ENCODE results near the gene RYR2. TPM values are rescaled to one million over a fixed set of nuclear protein-coding genes. Genes with fewer than 3 reads are reported as not detected.

RYR2 gene
- total RNA-seq, 2 experiments from 2014 or later, result not detected

DNA sequence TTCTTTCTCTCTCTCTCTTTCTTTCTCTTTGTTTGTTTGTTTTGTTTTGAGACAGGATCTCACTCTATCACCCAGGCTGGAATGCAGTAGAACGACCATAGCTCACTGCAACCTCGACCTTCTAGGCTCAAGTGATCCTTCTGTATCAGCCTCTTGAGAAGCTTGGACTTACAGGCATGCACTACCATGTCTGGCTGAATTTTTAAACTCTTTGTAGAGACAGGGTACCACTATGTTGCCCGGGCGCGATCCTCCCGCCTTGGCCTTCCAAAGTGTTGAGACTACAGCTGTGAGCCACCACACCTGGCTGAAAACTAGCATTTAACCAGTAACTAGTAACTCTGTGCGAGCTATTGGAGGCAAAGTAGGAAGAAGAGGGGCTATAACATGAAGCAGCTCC is 523.3 kb downstream of the RYR2 start:
- no peak overlapping the region for H3K4me3 ChIP-seq (ENCODE audit: low read depth, low read length, poor library complexity, severe bottlenecking)
- H3K36me3 ChIP-seq (ENCODE audit: insufficient read depth, low read length), result no peaks in the 10 kb centered on the region
- ChIA-PET CTCF (ENCODE audit: unreplicated experiment) (interaction anchor here (0.6 kb wide), 1 partner anchor 22 kb away, joined by 3 read pairs; no protein-coding TSS in a partner anchor), POLR2A (no interaction called here)
- H4K20me1 ChIP-seq (ENCODE audit: insufficient read depth, low read length), result no peaks in the 10 kb centered on the region
- no peaks in the 10 kb centered on the region for H3K79me2 ChIP-seq (ENCODE audit: insufficient read depth, low read depth, low read length)
- BruUV-seq (replicated peaks), result no TSS peak
- H3K9me2 ChIP-seq (ENCODE audit: insufficient read depth, low read length), result no peaks in the 10 kb centered on the region
- no peak for DNase-seq (ENCODE audit: low spot score)
- H3K27ac ChIP-seq (ENCODE audit: low read depth, low read length, poor library complexity, severe bottlenecking), result no peak overlapping the region
- TF ChIP-seq EZH2phosphoT487 (IDR thresholded peaks at IDR 0.05; ENCODE audit: borderline replicate concordance, low read depth, low read length), result no peak
- TF ChIP-seq, protein P1, sequence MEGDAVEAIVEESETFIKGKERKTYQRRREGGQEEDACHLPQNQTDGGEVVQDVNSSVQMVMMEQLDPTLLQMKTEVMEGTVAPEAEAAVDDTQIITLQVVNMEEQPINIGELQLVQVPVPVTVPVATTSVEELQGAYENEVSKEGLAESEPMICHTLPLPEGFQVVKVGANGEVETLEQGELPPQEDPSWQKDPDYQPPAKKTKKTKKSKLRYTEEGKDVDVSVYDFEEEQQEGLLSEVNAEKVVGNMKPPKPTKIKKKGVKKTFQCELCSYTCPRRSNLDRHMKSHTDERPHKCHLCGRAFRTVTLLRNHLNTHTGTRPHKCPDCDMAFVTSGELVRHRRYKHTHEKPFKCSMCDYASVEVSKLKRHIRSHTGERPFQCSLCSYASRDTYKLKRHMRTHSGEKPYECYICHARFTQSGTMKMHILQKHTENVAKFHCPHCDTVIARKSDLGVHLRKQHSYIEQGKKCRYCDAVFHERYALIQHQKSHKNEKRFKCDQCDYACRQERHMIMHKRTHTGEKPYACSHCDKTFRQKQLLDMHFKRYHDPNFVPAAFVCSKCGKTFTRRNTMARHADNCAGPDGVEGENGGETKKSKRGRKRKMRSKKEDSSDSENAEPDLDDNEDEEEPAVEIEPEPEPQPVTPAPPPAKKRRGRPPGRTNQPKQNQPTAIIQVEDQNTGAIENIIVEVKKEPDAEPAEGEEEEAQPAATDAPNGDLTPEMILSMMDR (conservative IDR thresholded peaks at IDR 0.05; ENCODE audit: low read length), result no peak
- no peak overlapping the region for H3K4me2 ChIP-seq (ENCODE audit: low read length)
- no peaks in the 10 kb centered on the region for H3K9me3 ChIP-seq (ENCODE audit: low read length)
- H3K4me1 ChIP-seq (ENCODE audit: insufficient read depth, low read length, poor library complexity, severe bottlenecking), result no peaks in the 10 kb centered on the region
- intact Hi-C loops (cut with micrococcal nuclease; ENCODE audit: unreplicated experiment), result loop anchor here (10.0 kb wide), 2 partner anchors 810 to 1460 kb away; no protein-coding TSS in a partner anchor
- no peak overlapping the region for H2AFZ ChIP-seq (ENCODE audit: low read length)

DNA sequence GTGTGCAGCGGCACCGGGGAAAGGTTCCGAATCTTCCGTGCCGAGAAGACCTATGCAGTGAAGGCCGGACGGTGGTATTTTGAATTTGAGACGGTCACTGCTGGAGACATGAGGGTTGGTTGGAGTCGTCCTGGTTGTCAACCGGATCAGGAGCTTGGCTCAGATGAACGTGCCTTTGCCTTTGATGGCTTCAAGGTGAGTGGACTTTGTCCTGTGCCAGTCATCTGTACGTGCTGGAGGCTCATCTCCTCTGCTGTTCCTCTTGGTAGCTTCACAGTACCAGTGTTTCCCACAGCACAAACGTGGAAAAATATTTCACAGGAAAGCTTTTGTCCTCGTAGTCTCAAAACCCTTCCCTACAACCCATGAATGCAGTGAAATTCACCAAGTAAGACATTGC is 524.6 kb downstream of the RYR2 start:
- ChIA-PET POLR2A (interaction anchor here (0.6 kb wide), 1 partner anchor 767 kb away, joined by 4 read pairs; no protein-coding TSS in a partner anchor), CTCF (ENCODE audit: unreplicated experiment) (no interaction called here)
- no peaks in the 10 kb centered on the region for H3K4me1 ChIP-seq (ENCODE audit: insufficient read depth, low read length, poor library complexity, severe bottlenecking)
- no peaks in the 10 kb centered on the region for H4K20me1 ChIP-seq (ENCODE audit: insufficient read depth, low read length)
- no peak overlapping the region for H3K27ac ChIP-seq (ENCODE audit: low read depth, low read length, poor library complexity, severe bottlenecking)
- no peaks in the 10 kb centered on the region for H3K36me3 ChIP-seq (ENCODE audit: insufficient read depth, low read length)
- no TSS peak for BruUV-seq (replicated peaks)
- no peak for TF ChIP-seq EZH2phosphoT487 (IDR thresholded peaks at IDR 0.05; ENCODE audit: borderline replicate concordance, low read depth, low read length)
- TF ChIP-seq, protein P1 (conservative IDR thresholded peaks at IDR 0.05; ENCODE audit: low read length), result no peak
- no peaks in the 10 kb centered on the region for H3K9me3 ChIP-seq (ENCODE audit: low read length)
- H2AFZ ChIP-seq (ENCODE audit: low read length), result no peak overlapping the region
- H3K4me2 ChIP-seq (ENCODE audit: low read length), result no peak overlapping the region
- no peaks in the 10 kb centered on the region for H3K9me2 ChIP-seq (ENCODE audit: insufficient read depth, low read length)
- H3K79me2 ChIP-seq (ENCODE audit: insufficient read depth, low read depth, low read length), result no peaks in the 10 kb centered on the region
- no peak for DNase-seq (ENCODE audit: low spot score)
- intact Hi-C loops (cut with micrococcal nuclease; ENCODE audit: unreplicated experiment), result loop anchor here (10.0 kb wide), 2 partner anchors 812 to 1462 kb away; no protein-coding TSS in a partner anchor
- H3K4me3 ChIP-seq (ENCODE audit: low read depth, low read length, poor library complexity, severe bottlenecking), result no peak overlapping the region

DNA sequence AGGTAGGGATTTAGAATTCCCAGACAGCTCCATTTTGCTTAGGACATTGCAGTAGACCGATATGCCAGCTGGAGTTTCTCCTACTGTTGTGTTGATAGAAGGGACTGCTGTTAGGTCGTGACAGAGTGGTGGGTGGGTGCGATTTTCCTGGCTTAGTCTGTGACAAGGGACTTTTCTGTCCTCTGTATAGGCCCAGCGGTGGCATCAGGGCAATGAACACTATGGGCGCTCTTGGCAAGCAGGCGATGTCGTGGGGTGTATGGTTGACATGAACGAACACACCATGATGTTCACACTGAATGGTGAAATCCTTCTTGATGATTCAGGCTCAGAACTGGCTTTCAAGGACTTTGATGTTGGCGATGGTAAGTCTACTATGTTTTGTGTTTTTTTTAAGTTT is 527.0 kb downstream of the RYR2 start:
- Histone ChIP-seq H3K4me3 (ENCODE audit: low read depth, low read length, poor library complexity, severe bottlenecking) (no peak overlapping the region), H3K9me3 (ENCODE audit: low read length) (no peaks in the 10 kb centered on the region), H3K4me1 (ENCODE audit: insufficient read depth, low read length, poor library complexity, severe bottlenecking) (no peaks in the 10 kb centered on the region), H2AFZ (ENCODE audit: low read length) (no peak overlapping the region), H3K4me2 (ENCODE audit: low read length) (no peak overlapping the region), H3K36me3 (ENCODE audit: insufficient read depth, low read length) (no peaks in the 10 kb centered on the region), H3K27ac (ENCODE audit: low read depth, low read length, poor library complexity, severe bottlenecking) (no peak overlapping the region), H4K20me1 (ENCODE audit: insufficient read depth, low read length) (no peaks in the 10 kb centered on the region), H3K9me2 (ENCODE audit: insufficient read depth, low read length) (no peaks in the 10 kb centered on the region), H3K79me2 (ENCODE audit: insufficient read depth, low read depth, low read length) (no peaks in the 10 kb centered on the region)
- ChIA-PET POLR2A (interaction anchor here (0.7 to 1.1 kb wide), 6 partner anchors 12 to 839 kb away, joined by 3 read pairs; no protein-coding TSS in a partner anchor), CTCF (ENCODE audit: unreplicated experiment) (no interaction called here)
- intact Hi-C loops (cut with micrococcal nuclease; ENCODE audit: unreplicated experiment), result loop anchor here (10.0 kb wide), 2 partner anchors 814 to 1464 kb away; no protein-coding TSS in a partner anchor
- no peak for TF ChIP-seq EZH2phosphoT487 (IDR thresholded peaks at IDR 0.05; ENCODE audit: borderline replicate concordance, low read depth, low read length)
- TF ChIP-seq, protein P1 (conservative IDR thresholded peaks at IDR 0.05; ENCODE audit: low read length), result no peak
- no peak for DNase-seq (ENCODE audit: low spot score)
- no TSS peak for BruUV-seq (replicated peaks)
